ENCODE results near the gene EBP. TPM values are rescaled to one million over a fixed set of nuclear protein-coding genes. Genes with fewer than 3 reads are reported as not detected.
A peak's percentile ranks its signal among the peaks of the same experiment; 100 is the strongest.

Gene EBP
- total and polyA plus RNA-seq, 9 of the 15 experiments (the other 6 are each of a cell fraction or from before 2014, with no cell fraction given), result 228 to 987 (median 274) TPM

DNA sequence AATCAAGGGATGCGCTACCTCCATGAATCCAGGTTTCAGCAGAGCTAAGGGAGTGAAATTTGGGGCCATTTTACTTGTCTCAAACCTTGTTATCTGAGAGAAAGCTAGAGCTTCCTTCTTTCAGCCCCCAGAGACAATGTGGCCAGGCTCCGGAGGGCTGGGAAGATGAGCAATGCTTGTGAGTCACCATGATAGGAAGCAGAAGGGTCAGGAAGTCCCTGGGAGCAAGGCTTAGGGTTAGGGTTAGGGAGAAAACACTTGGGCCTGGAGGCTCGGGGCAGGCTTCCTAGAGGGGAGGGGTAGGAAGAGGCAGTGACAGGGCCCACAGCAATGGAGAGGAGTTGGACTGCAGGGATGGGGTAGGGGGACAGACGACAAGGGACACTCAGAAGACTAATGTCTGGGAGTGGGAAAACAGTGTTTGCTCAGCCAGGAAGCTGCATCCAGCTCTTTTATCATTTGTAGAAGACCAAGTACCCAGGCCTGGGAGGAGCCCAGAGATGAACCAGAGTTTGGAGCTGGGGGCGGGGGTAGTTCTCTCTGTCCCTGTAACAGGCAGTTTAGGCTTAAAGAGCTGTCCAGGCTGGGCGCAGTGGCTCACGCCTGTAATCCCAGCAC is 29.2 kb upstream of the EBP start (continued):
- TF ChIP-seq ARID4B (CRISPR knock-in tag; IDR thresholded peaks at IDR 0.05) (no peak), ZNF133 (CRISPR knock-in tag; IDR thresholded peaks at IDR 0.05) (no peak), RBM25 (IDR thresholded peaks at IDR 0.05; ENCODE audit: low read depth, low read length, severe bottlenecking) (no peak), SMARCA4 (IDR thresholded peaks at IDR 0.05) (peak; percentile 65; the same call in 1 of the 2 replicates), MED1 (CRISPR knock-in tag; IDR thresholded peaks at IDR 0.05; ENCODE audit: borderline replicate concordance) (no peak), POLR2AphosphoS2 (IDR thresholded peaks at IDR 0.05; ENCODE audit: low read length) (no peak), BCL6 (CRISPR knock-in tag; IDR thresholded peaks at IDR 0.05) (no peak), ATF3 (IDR thresholded peaks at IDR 0.05) (peak; percentile 81), ATF3 (CRISPR knock-in tag; conservative IDR thresholded peaks at IDR 0.05) (peak; percentile 66; the same call in 1 of the 2 replicates), MAFG (tag; conservative IDR thresholded peaks at IDR 0.05) (no peak), ASH1L (IDR thresholded peaks at IDR 0.05; ENCODE audit: borderline replicate concordance, low read depth, partially characterized antibody) (no peak), GTF2F1 (IDR thresholded peaks at IDR 0.05; ENCODE audit: low read depth, low read length) (no peak), FOSL1 (tag; conservative IDR thresholded peaks at IDR 0.05) (peak; percentile 93), ZFP30 (CRISPR knock-in tag; IDR thresholded peaks at IDR 0.05; ENCODE audit: borderline replicate concordance) (no peak), SIN3A (IDR thresholded peaks at IDR 0.05; ENCODE audit: borderline replicate concordance in 2 of 2, control insufficient read depth in 1 of 2, low read depth in 2 of 2, low read length in 2 of 2) (no peak), HOXB6 (CRISPR knock-in tag; IDR thresholded peaks at IDR 0.05; ENCODE audit: borderline replicate concordance) (no peak), FOXJ3 (CRISPR knock-in tag; IDR thresholded peaks at IDR 0.05) (no peak), FOXP4 (CRISPR knock-in tag; IDR thresholded peaks at IDR 0.05; ENCODE audit: borderline replicate concordance) (no peak), BMI1 (IDR thresholded peaks at IDR 0.05; ENCODE audit: low read length) (no peak)
- TF ChIP-seq, protein P1, sequence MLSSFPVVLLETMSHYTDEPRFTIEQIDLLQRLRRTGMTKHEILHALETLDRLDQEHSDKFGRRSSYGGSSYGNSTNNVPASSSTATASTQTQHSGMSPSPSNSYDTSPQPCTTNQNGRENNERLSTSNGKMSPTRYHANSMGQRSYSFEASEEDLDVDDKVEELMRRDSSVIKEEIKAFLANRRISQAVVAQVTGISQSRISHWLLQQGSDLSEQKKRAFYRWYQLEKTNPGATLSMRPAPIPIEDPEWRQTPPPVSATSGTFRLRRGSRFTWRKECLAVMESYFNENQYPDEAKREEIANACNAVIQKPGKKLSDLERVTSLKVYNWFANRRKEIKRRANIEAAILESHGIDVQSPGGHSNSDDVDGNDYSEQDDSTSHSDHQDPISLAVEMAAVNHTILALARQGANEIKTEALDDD (IDR thresholded peaks at IDR 0.05), result no peak
